Thyroid gland (tissue), 4 donors: Measurements from ENCODE around the gene CST5.

ENCODE experiments used
- CTCF ChIP-seq, 6 experiments: fragments of 200-600 bp in 3 of 6; fragments of 450-650 bp in 3 of 6; sonication (generic) in 3 of 6; IDR thresholded peaks; one replicate each; pipeline ENCODE4 v1.5.1; 2016 to 2019; ENCODE audit warnings: antibody characterized with exemption in 6 of 6, mild to moderate bottlenecking in 2 of 6, inconsistent platforms in 1 of 6, moderate library complexity in 1 of 6
- POLR2A ChIP-seq, 2 donors: fragments of 450-650 bp; IDR thresholded peaks; one replicate each; pipeline ENCODE4 v1.6.1; 2017; ENCODE audit warnings: antibody characterized with exemption in 2 of 2, mild to moderate bottlenecking in 2 of 2, moderate library complexity in 1 of 2

GRCh38 chr20:23918896-23919295, 39.3 kb upstream of the CST5 start:
- TF ChIP-seq CTCF (IDR thresholded peaks at IDR 0.05) (no peak), POLR2A (IDR thresholded peaks at IDR 0.05) (no peak)
